ENCODE data around the gene XPR1. TPM values are rescaled to one million over a fixed set of nuclear protein-coding genes. Genes with fewer than 3 reads are reported as not detected.

XPR1 gene
- polyA plus RNA-seq, 2 donors, result 2.4 to 3.9 TPM

DNA sequence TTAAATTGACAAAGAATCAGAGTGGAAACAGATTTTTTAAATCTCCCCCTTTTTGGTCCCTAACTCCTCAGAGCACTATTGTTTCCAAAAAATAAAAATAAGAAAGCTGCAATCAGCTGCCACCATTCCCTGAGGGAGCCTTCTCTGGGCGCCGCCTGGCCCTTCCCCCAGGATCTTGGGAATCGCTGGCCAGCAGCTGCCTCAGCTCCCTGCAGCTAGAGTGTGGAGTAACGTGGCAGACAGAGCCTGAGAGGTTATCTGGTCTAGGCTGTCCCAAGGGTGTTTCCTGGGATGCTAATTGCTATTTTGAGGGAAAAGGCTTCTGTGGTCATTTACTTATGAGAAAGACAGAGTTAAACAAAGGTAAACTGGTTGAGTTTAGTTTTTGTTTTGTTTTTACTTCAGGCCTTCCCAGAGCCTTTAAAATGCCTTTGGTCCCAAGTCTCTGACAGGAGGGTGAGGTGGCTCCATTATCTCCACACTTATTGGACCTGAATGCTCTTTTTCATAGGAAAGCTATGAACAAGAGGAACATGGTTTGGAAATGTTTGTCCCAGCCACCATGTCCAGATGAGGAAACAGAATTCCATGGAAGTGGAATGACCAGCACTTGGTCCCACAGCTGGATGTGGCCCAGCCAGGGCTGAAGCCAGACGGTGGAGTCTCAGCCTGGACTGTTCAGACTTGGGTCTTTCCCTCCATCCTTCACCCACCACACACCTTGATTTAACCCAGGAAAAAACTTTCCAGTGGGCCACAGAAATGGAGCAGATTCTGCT lies 266.8 kb downstream of the XPR1 start:
- Histone ChIP-seq H3K36me3 (ENCODE audit: control insufficient read depth in 2 of 2, insufficient read depth in 2 of 2, low read length in 1 of 2) (no peaks in the 10 kb centered on the region), H3K27me3 (ENCODE audit: control insufficient read depth in 1 of 2, insufficient read depth in 2 of 2, low read length in 2 of 2) (no peaks in the 10 kb centered on the region), H3K27ac (ENCODE audit: low read depth in 2 of 2, low read length in 1 of 2) (no peak overlapping the region), H3K4me3 (ENCODE audit: low read depth in 1 of 2, low read length in 2 of 2) (no peak overlapping the region), H3K9me3 (ENCODE audit: control insufficient read depth in 2 of 2, insufficient read depth in 1 of 2, low read depth in 1 of 2, low read length in 1 of 2) (no peaks in the 10 kb centered on the region), H3K4me1 (ENCODE audit: control insufficient read depth in 2 of 2, insufficient read depth in 2 of 2, low read length in 1 of 2) (no peaks in the 10 kb centered on the region)
- 59 to 61% methylated on average over 5 of the region's 5 CpGs for WGBS, 2 donors

DNA sequence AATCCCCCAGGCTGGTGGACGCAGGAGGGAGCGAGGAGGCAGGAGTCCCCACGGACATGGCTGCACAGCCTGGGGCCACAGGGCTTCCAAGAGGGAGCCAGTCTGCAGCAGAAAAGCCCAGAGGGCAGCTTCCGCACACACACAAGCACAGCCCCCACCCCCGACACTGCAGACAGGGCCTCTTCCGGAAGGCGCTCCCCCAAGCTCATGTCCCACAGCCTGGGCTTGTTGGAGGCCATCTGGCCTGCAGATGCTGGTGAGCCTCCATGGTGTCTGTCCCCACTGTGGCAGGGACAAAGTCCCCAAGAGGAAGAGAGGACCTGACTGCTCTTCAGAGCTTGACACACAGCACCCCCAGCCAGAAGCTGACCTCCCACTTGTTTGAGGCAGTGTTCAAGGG lies 267.4 kb downstream of the XPR1 start:
- H3K27me3 ChIP-seq (ENCODE audit: control insufficient read depth in 1 of 2, insufficient read depth in 2 of 2, low read length in 2 of 2), result no peaks in the 10 kb centered on the region
- 88 to 92% methylated on average over 7 of the region's 7 CpGs for WGBS, 2 donors

DNA sequence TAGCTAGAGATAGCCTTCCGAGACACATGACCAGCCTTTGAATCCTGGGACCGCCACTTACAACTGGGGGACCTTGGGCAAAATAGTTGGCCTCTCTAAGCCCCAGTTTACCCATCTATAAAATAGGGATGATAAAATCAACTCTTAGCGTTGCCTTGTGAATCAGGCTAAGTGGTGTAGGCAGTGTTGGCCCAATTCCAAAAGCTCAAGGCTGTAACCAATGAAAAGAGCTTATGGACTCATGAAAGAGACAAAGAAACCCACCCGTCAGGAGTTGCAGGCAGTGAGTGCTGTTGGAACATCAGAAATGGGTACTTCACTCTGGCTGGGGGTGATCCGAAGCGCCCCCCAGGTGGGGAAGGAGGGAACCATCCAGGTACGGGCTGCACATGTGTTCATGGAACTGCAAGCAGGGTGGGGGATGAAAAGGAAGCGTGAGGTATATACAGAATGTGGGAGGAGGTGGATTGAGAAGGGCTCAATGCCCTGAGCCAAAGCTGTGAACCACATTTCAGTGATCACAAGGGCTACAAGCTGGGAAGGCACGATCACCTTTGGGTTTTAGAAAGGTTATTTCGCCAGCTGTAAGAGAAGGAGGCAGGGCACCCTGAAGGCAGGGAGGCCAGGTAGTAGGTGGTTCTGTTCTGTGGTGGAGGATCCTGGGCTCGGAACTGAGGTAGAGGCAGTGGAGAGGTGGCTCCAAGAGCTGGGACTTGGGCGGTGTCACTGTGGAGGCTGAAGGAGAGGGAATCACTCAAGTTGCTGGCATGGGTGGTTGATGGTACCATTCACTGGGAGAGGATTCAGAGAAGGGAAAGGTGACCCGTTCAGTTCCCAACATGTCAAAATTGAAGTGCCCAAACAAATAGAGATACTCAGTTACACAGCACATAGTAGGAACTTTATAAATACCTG lies 269.5 kb downstream of the XPR1 start:
- H3K4me1 ChIP-seq (ENCODE audit: control insufficient read depth in 2 of 2, insufficient read depth in 2 of 2, low read length in 1 of 2), result no peaks in the 10 kb centered on the region
- WGBS, 2 donors, result 84 to 85% methylated on average over 13 of the region's 13 CpGs
- no peak overlapping the region for H3K27ac ChIP-seq (ENCODE audit: low read depth in 2 of 2, low read length in 1 of 2)
- H3K9me3 ChIP-seq (ENCODE audit: control insufficient read depth in 2 of 2, insufficient read depth in 1 of 2, low read depth in 1 of 2, low read length in 1 of 2), result no peaks in the 10 kb centered on the region
- H3K36me3 ChIP-seq (ENCODE audit: control insufficient read depth in 2 of 2, insufficient read depth in 2 of 2, low read length in 1 of 2), result no peaks in the 10 kb centered on the region
- no peak overlapping the region for H3K4me3 ChIP-seq (ENCODE audit: low read depth in 1 of 2, low read length in 2 of 2)
- no peaks in the 10 kb centered on the region for H3K27me3 ChIP-seq (ENCODE audit: control insufficient read depth in 1 of 2, insufficient read depth in 2 of 2, low read length in 2 of 2)

More for the DNA sequence above, 267.4 kb downstream of the XPR1 start:
- H3K4me3 ChIP-seq (ENCODE audit: low read depth in 1 of 2, low read length in 2 of 2), result no peak overlapping the region
- no peaks in the 10 kb centered on the region for H3K4me1 ChIP-seq (ENCODE audit: control insufficient read depth in 2 of 2, insufficient read depth in 2 of 2, low read length in 1 of 2)
- no peaks in the 10 kb centered on the region for H3K9me3 ChIP-seq (ENCODE audit: control insufficient read depth in 2 of 2, insufficient read depth in 1 of 2, low read depth in 1 of 2, low read length in 1 of 2)
- H3K27ac ChIP-seq (ENCODE audit: low read depth in 2 of 2, low read length in 1 of 2), result no peak overlapping the region
- no peaks in the 10 kb centered on the region for H3K36me3 ChIP-seq (ENCODE audit: control insufficient read depth in 2 of 2, insufficient read depth in 2 of 2, low read length in 1 of 2)

- H3K4me3 ChIP-seq (ENCODE audit: low read depth in 1 of 2, low read length in 2 of 2), result no peak overlapping the region
- H3K4me1 ChIP-seq (ENCODE audit: control insufficient read depth in 2 of 2, insufficient read depth in 2 of 2, low read length in 1 of 2), result no peaks in the 10 kb centered on the region
- H3K27ac ChIP-seq (ENCODE audit: low read depth in 2 of 2, low read length in 1 of 2), result no peak overlapping the region
- H3K36me3 ChIP-seq (ENCODE audit: control insufficient read depth in 2 of 2, insufficient read depth in 2 of 2, low read length in 1 of 2), result no peaks in the 10 kb centered on the region
- WGBS, 2 donors, result 73 to 79% methylated on average over 3 of the region's 3 CpGs
- no peaks in the 10 kb centered on the region for H3K27me3 ChIP-seq (ENCODE audit: control insufficient read depth in 1 of 2, insufficient read depth in 2 of 2, low read length in 2 of 2)
- H3K9me3 ChIP-seq (ENCODE audit: control insufficient read depth in 2 of 2, insufficient read depth in 1 of 2, low read depth in 1 of 2, low read length in 1 of 2), result no peaks in the 10 kb centered on the region
These were observed 270.7 kb downstream of the XPR1 start for GRCh38 chr1:180902541-180902940.

DNA sequence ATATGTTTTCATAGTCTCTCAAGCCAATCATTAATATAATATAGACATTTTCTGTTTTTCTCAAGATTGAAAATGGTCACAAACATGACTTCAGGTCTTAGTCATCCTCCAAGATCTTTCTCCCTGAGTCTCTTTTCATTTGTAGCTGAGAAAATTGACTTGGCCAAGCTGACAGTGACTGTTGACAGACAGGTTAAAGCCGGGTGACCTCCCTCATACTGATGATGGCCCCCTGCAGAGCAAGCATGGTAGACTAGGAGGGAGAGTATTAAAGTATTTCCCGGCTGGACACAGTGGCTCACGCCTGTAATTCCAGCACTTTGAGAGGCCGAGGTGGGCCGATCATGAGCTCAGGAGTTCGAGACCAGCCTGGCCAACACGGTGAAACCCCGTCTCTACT lies 274.1 kb downstream of the XPR1 start:
- H3K27ac ChIP-seq (ENCODE audit: low read depth in 2 of 2, low read length in 1 of 2), result no peak overlapping the region
- no peaks in the 10 kb centered on the region for H3K4me1 ChIP-seq (ENCODE audit: control insufficient read depth in 2 of 2, insufficient read depth in 2 of 2, low read length in 1 of 2)
- H3K9me3 ChIP-seq (ENCODE audit: control insufficient read depth in 2 of 2, insufficient read depth in 1 of 2, low read depth in 1 of 2, low read length in 1 of 2), result no peaks in the 10 kb centered on the region
- 92% methylated on average over 8 of the region's 8 CpGs for WGBS, 2 donors
- H3K27me3 ChIP-seq (ENCODE audit: control insufficient read depth in 1 of 2, insufficient read depth in 2 of 2, low read length in 2 of 2), result no peaks in the 10 kb centered on the region
- H3K36me3 ChIP-seq (ENCODE audit: control insufficient read depth in 2 of 2, insufficient read depth in 2 of 2, low read length in 1 of 2), result no peaks in the 10 kb centered on the region
- no peak overlapping the region for H3K4me3 ChIP-seq (ENCODE audit: low read depth in 1 of 2, low read length in 2 of 2)

DNA sequence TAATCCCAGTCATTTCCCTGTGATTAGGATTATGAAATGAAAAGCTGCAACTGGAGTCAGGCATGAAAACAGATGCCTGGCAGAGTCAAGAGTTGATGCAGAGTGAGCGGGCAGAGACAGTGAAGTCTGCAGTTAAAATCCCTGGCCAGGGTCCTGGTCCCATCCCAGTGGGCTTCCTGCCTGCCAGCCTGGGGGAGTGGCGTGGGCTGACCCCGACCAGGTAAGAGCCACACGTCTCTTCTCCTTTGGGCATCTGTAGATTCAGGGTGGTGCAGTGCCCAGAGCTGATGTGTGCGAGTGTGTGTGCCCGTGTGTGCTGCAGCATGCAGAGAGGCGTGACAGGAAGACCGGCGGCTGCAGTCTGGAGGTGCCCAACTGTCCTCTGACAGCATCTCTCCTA lies 274.7 kb downstream of the XPR1 start:
- Histone ChIP-seq H3K9me3 (ENCODE audit: control insufficient read depth in 2 of 2, insufficient read depth in 1 of 2, low read depth in 1 of 2, low read length in 1 of 2) (no peaks in the 10 kb centered on the region), H3K36me3 (ENCODE audit: control insufficient read depth in 2 of 2, insufficient read depth in 2 of 2, low read length in 1 of 2) (no peaks in the 10 kb centered on the region), H3K27me3 (ENCODE audit: control insufficient read depth in 1 of 2, insufficient read depth in 2 of 2, low read length in 2 of 2) (no peaks in the 10 kb centered on the region), H3K4me3 (ENCODE audit: low read depth in 1 of 2, low read length in 2 of 2) (no peak overlapping the region), H3K4me1 (ENCODE audit: control insufficient read depth in 2 of 2, insufficient read depth in 2 of 2, low read length in 1 of 2) (no peaks in the 10 kb centered on the region), H3K27ac (ENCODE audit: low read depth in 2 of 2, low read length in 1 of 2) (no peak overlapping the region)
- WGBS, 2 donors, result 83 to 90% methylated on average over 9 of the region's 9 CpGs

- Histone ChIP-seq H3K36me3 (ENCODE audit: control insufficient read depth in 2 of 2, insufficient read depth in 2 of 2, low read length in 1 of 2) (no peaks in the 10 kb centered on the region), H3K9me3 (ENCODE audit: control insufficient read depth in 2 of 2, insufficient read depth in 1 of 2, low read depth in 1 of 2, low read length in 1 of 2) (no peaks in the 10 kb centered on the region), H3K4me1 (ENCODE audit: control insufficient read depth in 2 of 2, insufficient read depth in 2 of 2, low read length in 1 of 2) (peaks cover 0 to 5% of the 10 kb centered on the region in 2 donors), H3K4me3 (ENCODE audit: low read depth in 1 of 2, low read length in 2 of 2) (no peak overlapping the region), H3K27ac (ENCODE audit: low read depth in 2 of 2, low read length in 1 of 2) (no peak overlapping the region), H3K27me3 (ENCODE audit: control insufficient read depth in 1 of 2, insufficient read depth in 2 of 2, low read length in 2 of 2) (no peaks in the 10 kb centered on the region)
- WGBS, 2 donors, result 87 to 88% methylated on average over 10 of the region's 10 CpGs
These were observed 275.7 kb downstream of the XPR1 start for GRCh38 chr1:180907313-180908055.

- WGBS, 2 donors, result 92 to 94% methylated on average over 15 of the region's 15 CpGs
- no peaks in the 10 kb centered on the region for H3K27me3 ChIP-seq (ENCODE audit: control insufficient read depth in 1 of 2, insufficient read depth in 2 of 2, low read length in 2 of 2)
These were observed 276.4 kb downstream of the XPR1 start for GRCh38 chr1:180908074-180908765.

DNA sequence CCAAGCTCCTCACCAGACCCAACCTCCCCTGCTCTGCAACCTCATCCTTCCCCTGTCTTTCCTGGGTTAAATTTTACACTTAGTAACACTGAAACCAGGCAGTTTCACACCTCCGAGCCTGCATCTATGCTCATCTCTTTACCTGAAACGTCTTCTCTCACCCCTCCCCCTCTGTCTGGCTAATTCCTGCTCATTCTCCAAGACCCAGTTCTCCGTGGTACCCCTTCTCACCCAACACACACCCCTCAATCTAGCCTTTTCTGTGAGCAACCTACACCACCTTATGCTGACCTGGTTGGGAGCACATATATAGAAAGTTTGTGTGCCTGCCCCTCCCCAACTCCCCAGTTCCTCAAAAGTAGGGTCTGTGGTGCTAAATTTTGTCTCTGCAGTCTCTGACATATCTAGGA lies 277.2 kb downstream of the XPR1 start:
- no peak overlapping the region for H3K4me3 ChIP-seq (ENCODE audit: low read depth in 1 of 2, low read length in 2 of 2)
- H3K27me3 ChIP-seq (ENCODE audit: control insufficient read depth in 1 of 2, insufficient read depth in 2 of 2, low read length in 2 of 2), result no peaks in the 10 kb centered on the region
- H3K36me3 ChIP-seq (ENCODE audit: control insufficient read depth in 2 of 2, insufficient read depth in 2 of 2, low read length in 1 of 2), result no peaks in the 10 kb centered on the region
- H3K27ac ChIP-seq (ENCODE audit: low read depth in 2 of 2, low read length in 1 of 2), result no peak overlapping the region
- 67 to 75% methylated on average over 3 of the region's 3 CpGs for WGBS, 2 donors
- H3K4me1 ChIP-seq (ENCODE audit: control insufficient read depth in 2 of 2, insufficient read depth in 2 of 2, low read length in 1 of 2), result peaks cover 0 to 5% of the 10 kb centered on the region in 2 donors
- H3K9me3 ChIP-seq (ENCODE audit: control insufficient read depth in 2 of 2, insufficient read depth in 1 of 2, low read depth in 1 of 2, low read length in 1 of 2), result no peaks in the 10 kb centered on the region

More at GRCh38 chr1:180908074-180908765, 276.4 kb downstream of the XPR1 start:
- H3K36me3 ChIP-seq (ENCODE audit: control insufficient read depth in 2 of 2, insufficient read depth in 2 of 2, low read length in 1 of 2), result no peaks in the 10 kb centered on the region
- H3K4me3 ChIP-seq (ENCODE audit: low read depth in 1 of 2, low read length in 2 of 2), result no peak overlapping the region
- H3K27ac ChIP-seq (ENCODE audit: low read depth in 2 of 2, low read length in 1 of 2), result no peak overlapping the region
- H3K9me3 ChIP-seq (ENCODE audit: control insufficient read depth in 2 of 2, insufficient read depth in 1 of 2, low read depth in 1 of 2, low read length in 1 of 2), result no peaks in the 10 kb centered on the region
- H3K4me1 ChIP-seq (ENCODE audit: control insufficient read depth in 2 of 2, insufficient read depth in 2 of 2, low read length in 1 of 2), result peaks cover 0 to 5% of the 10 kb centered on the region in 2 donors
